ENCODE measurements around the gene SLC39A11.

SLC39A11 gene

DNA sequence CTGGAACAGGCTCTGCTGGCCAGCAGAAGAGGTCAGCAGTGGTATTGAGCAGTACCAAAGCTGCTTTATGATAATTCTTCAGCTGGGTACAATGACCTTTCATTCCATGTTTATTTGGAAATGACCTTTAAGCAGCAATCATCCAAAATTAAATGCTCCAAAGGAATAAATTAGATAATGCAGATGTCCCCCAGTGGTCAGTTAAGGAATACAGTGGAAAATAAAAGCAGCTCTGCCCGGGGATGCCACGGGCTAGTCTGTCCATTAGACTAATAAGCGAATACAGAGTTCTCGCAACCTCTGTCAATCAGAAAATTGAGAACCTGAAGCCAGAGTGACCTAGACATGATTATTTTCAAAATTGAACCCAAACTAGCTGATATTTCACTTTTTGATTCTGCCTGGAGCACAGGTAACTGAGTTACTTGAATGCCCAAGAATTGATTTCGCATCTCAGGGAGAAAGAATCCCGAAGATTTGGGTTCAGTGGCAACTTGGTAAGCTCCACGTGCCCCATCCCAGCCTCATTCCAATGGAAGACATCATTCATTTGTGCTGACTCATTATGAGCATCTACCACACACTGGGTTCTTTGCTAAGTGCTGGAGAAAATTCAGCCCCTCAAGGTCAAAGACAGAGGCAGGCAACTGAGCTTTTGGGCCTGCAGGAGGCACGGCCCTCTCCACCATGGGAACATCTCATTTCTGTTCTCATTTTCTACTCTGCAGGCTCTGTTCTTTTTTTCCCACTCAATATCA is 34.4 kb upstream of the SLC39A11 start:
- no peak overlapping the region for H3K14ac ChIP-seq (ENCODE audit: low read length in 2 of 2)
- H4K8ac ChIP-seq (ENCODE audit: low read length) = no peak overlapping the region
- no peak overlapping the region for H2AK5ac ChIP-seq (ENCODE audit: low read length, severe bottlenecking)
- no peak overlapping the region for H3K4me2 ChIP-seq (ENCODE audit: low read length, poor library complexity, severe bottlenecking)
- H3K4ac ChIP-seq (ENCODE audit: low read depth in 1 of 2, low read length in 2 of 2) = no peak overlapping the region
- no peak overlapping the region for H2BK12ac ChIP-seq (ENCODE audit: low read length in 2 of 2)
- H3K27ac ChIP-seq (ENCODE audit: low read length, poor library complexity, severe bottlenecking) = no peak overlapping the region
- H3K23ac ChIP-seq (ENCODE audit: low read length in 2 of 2) = no peak overlapping the region
- H2BK15ac ChIP-seq (ENCODE audit: low read depth, poor library complexity, severe bottlenecking) = no peak overlapping the region
- no peak overlapping the region for H2AFZ ChIP-seq (ENCODE audit: low read depth, low read length)
- no peak overlapping the region for H4K91ac ChIP-seq (ENCODE audit: low read length)
- H3K9ac ChIP-seq (ENCODE audit: low read length) = no peak overlapping the region
- no peak overlapping the region for H3K18ac ChIP-seq (ENCODE audit: low read depth in 1 of 2, low read length in 2 of 2)
- H3K79me1 ChIP-seq (replicated peaks; ENCODE audit: low read length, poor library complexity, severe bottlenecking) = no peaks in the 10 kb centered on the region
- no peaks in the 10 kb centered on the region for H3K36me3 ChIP-seq (ENCODE audit: control insufficient read depth in 1 of 2, insufficient read depth in 2 of 2, low read depth in 1 of 2, low read length in 2 of 2)
- H3K27me3 ChIP-seq (ENCODE audit: control insufficient read depth in 1 of 2, insufficient read depth in 1 of 2, low read length in 2 of 2) = no peaks in the 10 kb centered on the region
- no peak overlapping the region for H2BK120ac ChIP-seq (ENCODE audit: low read depth, low read length)
- no peak for DNase-seq
- H2BK5ac ChIP-seq (ENCODE audit: low read depth, low read length, poor library complexity, severe bottlenecking) = no peak overlapping the region
- WGBS = 74% methylated on average over 8 of the region's 8 CpGs
- H3K4me3 ChIP-seq (ENCODE audit: insufficient read depth in 1 of 2, low read depth in 1 of 2, low read length in 2 of 2) = no peak overlapping the region
- H3K4me1 ChIP-seq (ENCODE audit: control insufficient read depth, insufficient read depth, low read depth, low read length) = peaks cover 1% of the 10 kb centered on the region
- no peaks in the 10 kb centered on the region for H3K9me3 ChIP-seq (ENCODE audit: control insufficient read depth, low read length)

DNA sequence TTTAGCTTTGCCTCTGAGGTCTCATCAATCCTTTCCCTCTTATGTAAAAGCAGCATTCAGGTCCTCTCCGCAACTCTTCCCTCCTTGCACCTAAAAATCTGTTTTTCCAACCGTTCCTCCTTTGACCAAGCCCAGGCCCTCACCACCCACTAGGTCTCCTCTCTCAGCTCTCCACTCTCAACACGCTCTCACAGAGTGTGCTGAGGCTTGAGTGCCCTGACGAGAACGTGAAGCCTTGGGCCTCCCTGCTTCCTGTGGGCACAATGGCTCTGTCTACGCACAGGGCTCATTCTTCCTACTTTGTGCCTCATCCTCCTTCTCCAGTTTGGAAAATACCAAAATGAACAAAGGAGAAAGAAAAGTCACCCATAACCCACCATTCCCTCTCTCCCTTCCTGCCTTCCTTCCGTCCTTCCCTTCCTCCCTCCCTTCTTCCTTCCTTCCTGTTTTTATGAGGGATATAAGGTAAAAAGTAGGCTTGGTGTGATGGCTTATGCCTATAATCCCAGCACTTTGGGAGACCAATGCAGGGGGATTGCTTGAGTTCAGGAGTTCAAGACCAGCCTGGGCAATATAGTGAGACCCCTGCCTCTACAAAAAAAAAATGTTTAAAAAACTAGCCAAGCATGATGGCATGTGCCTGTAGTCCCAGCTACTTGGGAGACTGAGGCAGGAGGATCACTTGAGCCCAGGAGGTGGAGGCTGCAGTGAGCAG is 31.3 kb upstream of the SLC39A11 start:
- H2BK5ac ChIP-seq (ENCODE audit: low read depth, low read length, poor library complexity, severe bottlenecking) = no peak overlapping the region
- H3K27ac ChIP-seq (ENCODE audit: low read length, poor library complexity, severe bottlenecking) = no peak overlapping the region
- no peak overlapping the region for H3K18ac ChIP-seq (ENCODE audit: low read depth in 1 of 2, low read length in 2 of 2)
- no peak overlapping the region for H3K4me3 ChIP-seq (ENCODE audit: insufficient read depth in 1 of 2, low read depth in 1 of 2, low read length in 2 of 2)
- DNase-seq = no peak
- no peak overlapping the region for H4K91ac ChIP-seq (ENCODE audit: low read length)
- H2AFZ ChIP-seq (ENCODE audit: low read depth, low read length) = no peak overlapping the region
- H3K4me2 ChIP-seq (ENCODE audit: low read length, poor library complexity, severe bottlenecking) = no peak overlapping the region
- H2BK12ac ChIP-seq (ENCODE audit: low read length in 2 of 2) = no peak overlapping the region
- no peak overlapping the region for H3K9ac ChIP-seq (ENCODE audit: low read length)
- no peaks in the 10 kb centered on the region for H3K79me1 ChIP-seq (replicated peaks; ENCODE audit: low read length, poor library complexity, severe bottlenecking)
- no peaks in the 10 kb centered on the region for H3K9me3 ChIP-seq (ENCODE audit: control insufficient read depth, low read length)
- H3K36me3 ChIP-seq (ENCODE audit: control insufficient read depth in 1 of 2, insufficient read depth in 2 of 2, low read depth in 1 of 2, low read length in 2 of 2) = no peaks in the 10 kb centered on the region
- H3K14ac ChIP-seq (ENCODE audit: low read length in 2 of 2) = no peak overlapping the region
- 87% methylated on average over 6 of the region's 7 CpGs for WGBS
- no peak overlapping the region for H2BK120ac ChIP-seq (ENCODE audit: low read depth, low read length)
- H4K8ac ChIP-seq (ENCODE audit: low read length) = no peak overlapping the region
- H3K4me1 ChIP-seq (ENCODE audit: control insufficient read depth, insufficient read depth, low read depth, low read length) = peaks cover 1% of the 10 kb centered on the region
- H3K4ac ChIP-seq (ENCODE audit: low read depth in 1 of 2, low read length in 2 of 2) = no peak overlapping the region
- no peak overlapping the region for H2AK5ac ChIP-seq (ENCODE audit: low read length, severe bottlenecking)
- H2BK15ac ChIP-seq (ENCODE audit: low read depth, poor library complexity, severe bottlenecking) = no peak overlapping the region
- no peak overlapping the region for H3K23ac ChIP-seq (ENCODE audit: low read length in 2 of 2)
- peaks cover 0 to 5% of the 10 kb centered on the region in 2 experiments for H3K27me3 ChIP-seq (ENCODE audit: control insufficient read depth in 1 of 2, insufficient read depth in 1 of 2, low read length in 2 of 2)

DNA sequence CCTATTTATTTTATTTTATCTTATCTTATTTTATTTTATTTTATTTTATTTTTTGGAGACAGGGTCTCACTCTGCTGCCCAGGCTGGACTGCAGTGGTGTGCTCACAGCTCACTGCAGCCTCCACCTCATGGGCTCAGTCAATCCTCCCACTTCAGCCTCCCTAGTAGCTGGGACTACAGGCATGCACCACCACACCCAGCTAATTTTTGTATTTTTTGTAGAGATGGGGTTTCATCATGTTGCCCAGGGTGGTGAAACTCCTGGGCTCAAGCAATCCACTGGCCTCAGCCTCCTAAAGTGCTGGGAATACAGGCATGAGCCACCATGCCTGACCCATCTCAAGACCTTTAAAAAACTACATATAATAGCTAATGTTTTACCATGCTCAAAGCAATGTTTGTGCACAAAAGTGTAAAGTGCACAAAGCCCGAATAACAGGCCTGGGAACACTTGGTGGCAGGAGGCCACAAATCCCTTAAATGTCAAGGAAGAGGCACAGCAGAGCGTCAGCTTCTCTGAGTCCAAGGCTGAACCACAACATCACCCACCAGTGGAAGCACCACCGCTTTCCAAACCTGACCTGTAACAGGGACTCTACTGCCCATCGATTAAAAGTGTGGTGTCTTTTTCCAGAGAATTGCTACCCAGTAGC is 30.6 kb upstream of the SLC39A11 start:
- H3K23ac ChIP-seq (ENCODE audit: low read length in 2 of 2) = no peak overlapping the region
- no peak overlapping the region for H2AFZ ChIP-seq (ENCODE audit: low read depth, low read length)
- no peak overlapping the region for H2BK5ac ChIP-seq (ENCODE audit: low read depth, low read length, poor library complexity, severe bottlenecking)
- no peak overlapping the region for H2BK15ac ChIP-seq (ENCODE audit: low read depth, poor library complexity, severe bottlenecking)
- H4K8ac ChIP-seq (ENCODE audit: low read length) = no peak overlapping the region
- H3K4ac ChIP-seq (ENCODE audit: low read depth in 1 of 2, low read length in 2 of 2) = no peak overlapping the region
- H3K27me3 ChIP-seq (ENCODE audit: control insufficient read depth in 1 of 2, insufficient read depth in 1 of 2, low read length in 2 of 2) = peaks cover 0 to 7% of the 10 kb centered on the region in 2 experiments
- H3K4me2 ChIP-seq (ENCODE audit: low read length, poor library complexity, severe bottlenecking) = no peak overlapping the region
- WGBS = 93% methylated on average over 4 of the region's 4 CpGs
- H3K9me3 ChIP-seq (ENCODE audit: control insufficient read depth, low read length) = no peaks in the 10 kb centered on the region
- no peaks in the 10 kb centered on the region for H3K36me3 ChIP-seq (ENCODE audit: control insufficient read depth in 1 of 2, insufficient read depth in 2 of 2, low read depth in 1 of 2, low read length in 2 of 2)
- no peak overlapping the region for H3K27ac ChIP-seq (ENCODE audit: low read length, poor library complexity, severe bottlenecking)
- no peak overlapping the region for H3K4me3 ChIP-seq (ENCODE audit: insufficient read depth in 1 of 2, low read depth in 1 of 2, low read length in 2 of 2)
- no peak overlapping the region for H3K14ac ChIP-seq (ENCODE audit: low read length in 2 of 2)
- H3K79me1 ChIP-seq (replicated peaks; ENCODE audit: low read length, poor library complexity, severe bottlenecking) = no peaks in the 10 kb centered on the region
- no peak overlapping the region for H2AK5ac ChIP-seq (ENCODE audit: low read length, severe bottlenecking)
- DNase-seq = no peak
- H2BK120ac ChIP-seq (ENCODE audit: low read depth, low read length) = no peak overlapping the region
- no peak overlapping the region for H2BK12ac ChIP-seq (ENCODE audit: low read length in 2 of 2)
- H3K9ac ChIP-seq (ENCODE audit: low read length) = no peak overlapping the region
- H3K4me1 ChIP-seq (ENCODE audit: control insufficient read depth, insufficient read depth, low read depth, low read length) = peaks cover 1% of the 10 kb centered on the region
- no peak overlapping the region for H4K91ac ChIP-seq (ENCODE audit: low read length)
- no peak overlapping the region for H3K18ac ChIP-seq (ENCODE audit: low read depth in 1 of 2, low read length in 2 of 2)

DNA sequence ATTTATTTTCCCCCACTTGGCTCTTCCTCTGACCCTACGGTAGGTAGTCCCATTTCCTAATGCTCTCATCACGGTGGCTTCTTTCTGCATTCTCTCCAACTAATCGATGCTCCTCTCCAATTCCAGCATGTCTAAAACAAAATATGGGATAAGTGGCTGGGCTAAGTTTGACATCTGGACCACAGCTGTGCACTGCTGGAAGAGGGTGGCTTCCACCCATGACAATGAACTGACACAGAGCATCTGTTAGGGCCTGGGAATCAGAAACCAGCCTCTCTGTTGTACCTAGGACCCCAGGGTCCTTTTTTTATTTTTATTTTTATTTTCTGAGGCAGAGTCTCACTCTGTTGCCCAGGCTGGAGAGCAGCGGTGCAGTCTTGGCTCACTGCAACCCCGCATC is 29.0 kb upstream of the SLC39A11 start:
- 82% methylated on average over 5 of the region's 5 CpGs for WGBS
- no peaks in the 10 kb centered on the region for H3K36me3 ChIP-seq (ENCODE audit: control insufficient read depth in 1 of 2, insufficient read depth in 2 of 2, low read depth in 1 of 2, low read length in 2 of 2)
- H3K4me3 ChIP-seq (ENCODE audit: insufficient read depth in 1 of 2, low read depth in 1 of 2, low read length in 2 of 2) = no peak overlapping the region

More for the DNA sequence above, 29.0 kb upstream of the SLC39A11 start:
- no peak for DNase-seq
- Histone ChIP-seq H2BK15ac (ENCODE audit: low read depth, poor library complexity, severe bottlenecking) (no peak overlapping the region), H2AK5ac (ENCODE audit: low read length, severe bottlenecking) (no peak overlapping the region), H3K4me1 (ENCODE audit: control insufficient read depth, insufficient read depth, low read depth, low read length) (no peaks in the 10 kb centered on the region), H2AFZ (ENCODE audit: low read depth, low read length) (no peak overlapping the region), H3K79me1 (replicated peaks; ENCODE audit: low read length, poor library complexity, severe bottlenecking) (no peaks in the 10 kb centered on the region), H4K8ac (ENCODE audit: low read length) (no peak overlapping the region), H2BK12ac (ENCODE audit: low read length in 2 of 2) (no peak overlapping the region), H3K18ac (ENCODE audit: low read depth in 1 of 2, low read length in 2 of 2) (no peak overlapping the region), H3K4ac (ENCODE audit: low read depth in 1 of 2, low read length in 2 of 2) (no peak overlapping the region), H3K23ac (ENCODE audit: low read length in 2 of 2) (no peak overlapping the region), H3K4me2 (ENCODE audit: low read length, poor library complexity, severe bottlenecking) (no peak overlapping the region), H3K27me3 (ENCODE audit: control insufficient read depth in 1 of 2, insufficient read depth in 1 of 2, low read length in 2 of 2) (peaks cover 0 to 8% of the 10 kb centered on the region in 2 experiments), H3K14ac (ENCODE audit: low read length in 2 of 2) (no peak overlapping the region), H2BK120ac (ENCODE audit: low read depth, low read length) (no peak overlapping the region), H3K9ac (ENCODE audit: low read length) (no peak overlapping the region), H4K91ac (ENCODE audit: low read length) (no peak overlapping the region), H3K9me3 (ENCODE audit: control insufficient read depth, low read length) (no peaks in the 10 kb centered on the region), H2BK5ac (ENCODE audit: low read depth, low read length, poor library complexity, severe bottlenecking) (no peak overlapping the region), H3K27ac (ENCODE audit: low read length, poor library complexity, severe bottlenecking) (no peak overlapping the region)

All from mesenchymal stem cell (in vitro differentiated cells and primary cell).